ENCODE data around the gene NOS1AP. TPM values are rescaled to one million over a fixed set of nuclear protein-coding genes. Genes with fewer than 3 reads are reported as not detected.
A peak's percentile ranks its signal among the peaks of the same experiment; 100 is the strongest.

The NOS1AP gene
- total RNA-seq, 1 donor from 2014 or later, result 0.79 TPM

DNA sequence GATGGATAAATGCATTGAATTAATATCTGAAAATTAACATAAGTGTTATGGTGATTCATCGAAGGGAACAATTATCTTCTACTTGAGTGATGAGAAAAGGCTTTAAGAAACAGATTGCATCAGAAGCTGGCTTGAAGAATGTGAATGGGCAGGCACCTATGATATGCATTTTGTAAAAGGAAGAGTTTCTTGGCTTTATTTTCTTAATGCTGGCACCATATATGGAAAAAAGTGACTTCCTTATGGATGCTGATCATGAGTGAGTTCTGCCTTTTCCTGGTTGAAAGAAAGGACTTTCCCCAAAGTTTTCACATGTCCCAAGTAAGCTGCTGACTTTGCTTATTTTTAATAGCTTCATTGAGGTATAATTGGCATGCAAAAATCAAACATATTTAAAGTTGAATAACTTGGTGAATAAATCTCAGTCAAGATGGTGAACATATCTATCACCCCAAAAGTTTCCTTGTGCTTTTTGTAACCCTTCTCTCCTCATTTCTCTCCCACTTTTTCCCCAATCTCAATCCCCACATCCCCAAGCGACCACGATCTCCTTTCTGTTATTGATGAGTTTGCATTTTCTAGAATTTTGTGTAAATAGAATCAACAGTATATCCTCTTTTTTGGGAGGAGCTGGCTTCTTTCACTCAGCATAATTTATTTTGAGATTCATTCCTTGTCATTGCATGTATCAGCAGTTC lies 233.0 kb downstream of the NOS1AP start:
- Histone ChIP-seq H3K36me3 (ENCODE audit: control insufficient read depth, insufficient read depth, low read length) (no peaks in the 10 kb centered on the region), H3K4me3 (ENCODE audit: low read depth, low read length) (no peak overlapping the region), H3K27me3 (ENCODE audit: control insufficient read depth, insufficient read depth, low read length) (no peaks in the 10 kb centered on the region)
- no peak for DNase-seq (ENCODE audit: low read depth)
- TF ChIP-seq, protein P1, sequence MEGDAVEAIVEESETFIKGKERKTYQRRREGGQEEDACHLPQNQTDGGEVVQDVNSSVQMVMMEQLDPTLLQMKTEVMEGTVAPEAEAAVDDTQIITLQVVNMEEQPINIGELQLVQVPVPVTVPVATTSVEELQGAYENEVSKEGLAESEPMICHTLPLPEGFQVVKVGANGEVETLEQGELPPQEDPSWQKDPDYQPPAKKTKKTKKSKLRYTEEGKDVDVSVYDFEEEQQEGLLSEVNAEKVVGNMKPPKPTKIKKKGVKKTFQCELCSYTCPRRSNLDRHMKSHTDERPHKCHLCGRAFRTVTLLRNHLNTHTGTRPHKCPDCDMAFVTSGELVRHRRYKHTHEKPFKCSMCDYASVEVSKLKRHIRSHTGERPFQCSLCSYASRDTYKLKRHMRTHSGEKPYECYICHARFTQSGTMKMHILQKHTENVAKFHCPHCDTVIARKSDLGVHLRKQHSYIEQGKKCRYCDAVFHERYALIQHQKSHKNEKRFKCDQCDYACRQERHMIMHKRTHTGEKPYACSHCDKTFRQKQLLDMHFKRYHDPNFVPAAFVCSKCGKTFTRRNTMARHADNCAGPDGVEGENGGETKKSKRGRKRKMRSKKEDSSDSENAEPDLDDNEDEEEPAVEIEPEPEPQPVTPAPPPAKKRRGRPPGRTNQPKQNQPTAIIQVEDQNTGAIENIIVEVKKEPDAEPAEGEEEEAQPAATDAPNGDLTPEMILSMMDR (IDR thresholded peaks at IDR 0.05; ENCODE audit: insufficient read depth, low read length, poor library complexity, severe bottlenecking), result no peak

DNA sequence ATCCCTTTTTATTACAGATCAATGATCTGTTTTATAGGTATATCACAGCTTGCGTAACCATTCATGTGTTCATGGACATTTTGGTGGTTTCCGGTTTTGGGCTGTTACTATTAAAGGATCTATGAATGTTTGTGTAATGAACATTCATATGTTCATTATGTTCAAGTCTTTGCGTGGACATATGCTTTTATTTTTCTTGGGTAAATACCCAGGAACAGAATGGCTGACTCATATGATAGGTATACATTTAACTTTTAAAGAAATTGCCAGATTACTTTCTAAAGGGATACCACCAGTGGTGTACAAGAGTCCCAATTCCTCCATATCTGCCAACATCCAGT lies 233.5 kb downstream of the NOS1AP start:
- no peaks in the 10 kb centered on the region for H3K36me3 ChIP-seq (ENCODE audit: control insufficient read depth, insufficient read depth, low read length)

DNA sequence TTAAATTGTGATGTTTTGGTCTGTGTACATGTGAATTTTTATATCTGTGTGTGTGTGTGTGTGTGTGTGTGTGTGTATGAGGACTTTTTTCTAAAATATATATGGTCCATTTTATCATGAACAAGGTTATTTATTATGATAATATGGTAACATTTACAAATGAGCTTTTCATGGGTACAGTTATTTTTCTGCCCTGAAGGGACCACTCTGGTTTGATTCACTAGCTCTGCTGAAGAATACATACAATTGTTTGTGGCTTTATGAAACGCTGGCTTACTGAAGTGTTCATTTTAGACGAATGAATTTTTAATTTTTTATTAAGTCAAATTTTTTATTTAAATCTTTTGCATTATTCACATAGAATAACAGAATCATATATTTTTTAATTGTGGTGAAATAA lies 235.2 kb downstream of the NOS1AP start:
- TF ChIP-seq, protein P1 (IDR thresholded peaks at IDR 0.05; ENCODE audit: insufficient read depth, low read length, poor library complexity, severe bottlenecking), result no peak

More for the DNA sequence above, 233.5 kb downstream of the NOS1AP start:
- DNase-seq (ENCODE audit: low read depth), result no peak
- Histone ChIP-seq H3K27me3 (ENCODE audit: control insufficient read depth, insufficient read depth, low read length) (no peaks in the 10 kb centered on the region), H3K4me3 (ENCODE audit: low read depth, low read length) (no peak overlapping the region)
- TF ChIP-seq, protein P1 (IDR thresholded peaks at IDR 0.05; ENCODE audit: insufficient read depth, low read length, poor library complexity, severe bottlenecking), result no peak

DNA sequence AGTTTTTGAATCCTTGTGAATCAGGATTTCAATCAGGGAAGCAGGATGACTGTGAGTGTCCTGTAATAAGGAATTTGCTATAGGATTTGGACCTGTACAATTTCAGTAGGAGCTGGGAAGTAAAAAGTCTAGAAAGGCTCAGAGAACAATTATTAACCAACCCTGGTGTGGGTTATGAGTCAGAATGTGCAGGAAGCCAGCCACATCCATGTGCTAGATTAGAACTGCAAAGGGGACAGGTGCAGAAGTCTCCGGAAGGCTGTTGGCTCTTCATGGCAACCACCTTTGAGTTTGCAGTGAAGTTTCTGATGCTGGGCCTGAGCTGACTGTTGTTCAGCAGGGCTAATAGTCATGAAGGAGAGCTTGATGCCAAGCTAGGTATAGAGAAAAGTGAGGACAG lies 236.5 kb downstream of the NOS1AP start:
- TF ChIP-seq, protein P1 (IDR thresholded peaks at IDR 0.05; ENCODE audit: insufficient read depth, low read length, poor library complexity, severe bottlenecking), result no peak
- no peak overlapping the region for H3K4me3 ChIP-seq (ENCODE audit: low read depth, low read length)
- peak; percentile 70 for DNase-seq (ENCODE audit: low read depth)
- H3K27me3 ChIP-seq (ENCODE audit: control insufficient read depth, insufficient read depth, low read length), result no peaks in the 10 kb centered on the region
- no peaks in the 10 kb centered on the region for H3K36me3 ChIP-seq (ENCODE audit: control insufficient read depth, insufficient read depth, low read length)

More for the DNA sequence above, 235.2 kb downstream of the NOS1AP start:
- Histone ChIP-seq H3K4me3 (ENCODE audit: low read depth, low read length) (no peak overlapping the region), H3K36me3 (ENCODE audit: control insufficient read depth, insufficient read depth, low read length) (no peaks in the 10 kb centered on the region), H3K27me3 (ENCODE audit: control insufficient read depth, insufficient read depth, low read length) (no peaks in the 10 kb centered on the region)
- no peak for DNase-seq (ENCODE audit: low read depth)

DNA sequence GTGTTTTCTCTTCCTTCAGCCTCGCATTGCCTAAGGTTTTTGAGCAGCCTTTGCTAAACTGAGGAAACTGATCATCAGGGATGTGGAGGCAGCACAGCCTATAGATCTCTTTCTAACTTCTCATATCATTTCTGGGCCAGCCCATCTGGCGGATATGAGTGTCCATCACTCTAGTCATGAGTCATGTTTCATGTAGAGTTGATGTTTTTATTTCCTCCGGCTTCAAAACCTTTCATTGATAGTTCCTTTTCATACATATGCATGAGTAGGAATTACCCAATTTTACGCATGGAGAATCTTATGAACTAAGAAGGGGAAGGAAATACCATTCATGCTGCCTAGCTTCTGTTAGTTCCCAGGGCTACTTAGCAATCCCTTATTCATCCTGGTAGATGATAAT lies 240.8 kb downstream of the NOS1AP start:
- no peaks in the 10 kb centered on the region for H3K27me3 ChIP-seq (ENCODE audit: control insufficient read depth, insufficient read depth, low read length)
- no peak overlapping the region for H3K4me3 ChIP-seq (ENCODE audit: low read depth, low read length)
- TF ChIP-seq, protein P1 (IDR thresholded peaks at IDR 0.05; ENCODE audit: insufficient read depth, low read length, poor library complexity, severe bottlenecking), result no peak
- peak; percentile 56 for DNase-seq (ENCODE audit: low read depth)
- H3K36me3 ChIP-seq (ENCODE audit: control insufficient read depth, insufficient read depth, low read length), result no peaks in the 10 kb centered on the region

DNA sequence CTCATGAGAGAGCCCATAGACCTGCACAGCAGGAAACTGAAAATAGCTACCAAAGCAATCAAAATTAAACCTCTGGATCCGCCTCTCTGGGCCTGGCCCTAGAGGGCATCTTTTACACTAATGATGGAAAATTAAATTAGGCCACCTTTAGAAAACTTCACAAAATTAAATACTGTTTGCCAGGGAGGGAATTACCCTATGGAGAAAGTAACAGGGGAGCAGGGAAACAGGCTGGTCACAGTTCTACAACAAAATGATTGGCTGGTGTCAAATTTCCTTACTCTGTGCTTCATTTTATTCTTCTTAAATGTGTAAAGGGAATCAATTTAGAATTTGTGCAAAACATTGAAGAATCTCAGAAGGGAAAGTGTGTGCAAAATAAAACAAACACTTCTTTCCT lies 244.7 kb downstream of the NOS1AP start:
- Histone ChIP-seq H3K36me3 (ENCODE audit: control insufficient read depth, insufficient read depth, low read length) (no peaks in the 10 kb centered on the region), H3K4me3 (ENCODE audit: low read depth, low read length) (no peak overlapping the region), H3K27me3 (ENCODE audit: control insufficient read depth, insufficient read depth, low read length) (no peaks in the 10 kb centered on the region)
- DNase-seq (ENCODE audit: low read depth), result no peak
- TF ChIP-seq, protein P1 (IDR thresholded peaks at IDR 0.05; ENCODE audit: insufficient read depth, low read length, poor library complexity, severe bottlenecking), result no peak

Data from kidney epithelial cell (primary cell).